ENCODE results near the gene OVCH1. TPM values are rescaled to one million over a fixed set of nuclear protein-coding genes. Genes with fewer than 3 reads are reported as not detected.

Gene OVCH1
- total and polyA plus RNA-seq, 9 of the 15 experiments (the other 6 are each of a cell fraction or from before 2014, with no cell fraction given): not detected

DNA sequence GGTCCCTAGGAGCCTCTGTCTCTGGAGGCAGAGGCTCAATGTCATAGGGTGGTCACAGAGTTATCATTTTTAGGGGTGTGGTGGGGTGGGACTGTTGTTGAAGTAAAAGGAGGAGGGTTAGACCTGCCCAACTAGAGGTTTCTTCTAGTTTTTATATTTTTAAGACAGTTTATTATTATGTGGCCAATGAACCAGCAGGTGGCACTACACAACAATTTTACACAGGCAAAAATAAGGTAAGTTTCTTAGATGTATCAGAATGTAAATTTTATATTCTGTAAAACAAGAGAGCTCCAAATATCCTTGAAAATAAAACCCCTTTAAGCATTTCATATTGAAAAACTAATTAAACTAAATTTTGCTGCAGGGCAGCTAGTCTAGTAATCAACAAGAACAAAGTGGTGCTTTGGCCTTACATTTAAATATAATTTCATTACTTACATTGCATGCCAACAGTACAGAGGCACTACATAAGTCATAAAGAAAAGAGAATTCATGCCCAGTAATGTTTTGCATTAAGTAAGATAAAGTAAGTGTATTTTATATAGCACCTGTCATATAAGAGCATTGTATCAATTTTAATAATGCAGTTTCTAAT is 22.2 kb upstream of the OVCH1 start:
- ChIA-PET CTCF (ENCODE audit: low intra/inter-chr PET ratio) (interaction anchor here (0.6 to 4.2 kb wide), 4 partner anchors 1287 to 1725 kb away, joined by 3 to 36 read pairs (median 6); no protein-coding TSS in a partner anchor), POLR2A (no interaction called here)
- Histone ChIP-seq H4K20me1 (replicated peaks; ENCODE audit: control insufficient read depth, insufficient read depth, low read length) (no peaks in the 10 kb centered on the region), H3K9ac (ENCODE audit: insufficient read depth in 1 of 2, low read depth in 2 of 2, low read length in 2 of 2) (no peak overlapping the region), H3K27ac (ENCODE audit: extremely low read depth, low read depth, low read length) (no peak overlapping the region), H3K4me3 (no peak overlapping the region), H3K36me3 (ENCODE audit: control insufficient read depth, insufficient read depth, low read length) (no peaks in the 10 kb centered on the region), H3K9me1 (ENCODE audit: control insufficient read depth, insufficient read depth, low read length) (no peaks in the 10 kb centered on the region), H3K4me2 (ENCODE audit: insufficient read depth, low read length) (no peak overlapping the region), H3K79me2 (ENCODE audit: control insufficient read depth, insufficient read depth, low read length) (no peaks in the 10 kb centered on the region), H3K9me3 (replicated peaks; ENCODE audit: control insufficient read depth, insufficient read depth, low read depth, low read length) (no peaks in the 10 kb centered on the region), H3K4me1 (replicated peaks in 1 of 2; ENCODE audit: control insufficient read depth in 2 of 2, insufficient read depth in 2 of 2, low read length in 2 of 2) (no peaks in the 10 kb centered on the region; a peak in 1 of 5 replicates), H3K27me3 (ENCODE audit: control insufficient read depth in 2 of 2, insufficient read depth in 2 of 2, low read length in 2 of 2) (peaks cover 0 to 4% of the 10 kb centered on the region in 2 experiments; a peak in 1 of 5 replicates), H2AFZ (ENCODE audit: low read depth, low read length) (no peak overlapping the region)
- intact Hi-C loops (cut with micrococcal nuclease) (loop anchor here (1.0 kb wide), 1 partner anchor 1288 kb away; no protein-coding TSS in a partner anchor), in situ Hi-C loops (cut with MboI) (loop anchor here (10.0 kb wide), 1 partner anchor 1285 kb away; no protein-coding TSS in a partner anchor)
- ATAC-seq: peak; percentile 44; the same call in 2 of the 3 replicates
- FAIRE-seq: peak; percentile 57
- no TSS peak for BruUV-seq (replicated peaks)
- DNase-seq (ENCODE audit: extremely low read depth in 1 of 4, low spot score in 3 of 4): peak; percentile 23 to 49 (median 26)
- TF ChIP-seq SMC3 (conservative IDR thresholded peaks at IDR 0.05; ENCODE audit: insufficient read depth, low read depth, low read length) (peak; percentile 54), RAD21 (CRISPR knock-in tag; conservative IDR thresholded peaks at IDR 0.05 in 1 of 2, IDR thresholded peaks at IDR 0.05 in 1 of 2) (peak; percentile 64 to 79), SMARCA5 (IDR thresholded peaks at IDR 0.05) (no peak), ZNF766 (CRISPR knock-in tag; conservative IDR thresholded peaks at IDR 0.05) (peak; percentile 98), SMAD3 (CRISPR knock-in tag; conservative IDR thresholded peaks at IDR 0.05) (no peak), PHF20 (IDR thresholded peaks at IDR 0.05; ENCODE audit: partially characterized antibody) (no peak), ATF7 (IDR thresholded peaks at IDR 0.05) (no peak), REST (IDR thresholded peaks at IDR 0.05; ENCODE audit: borderline replicate concordance) (peak; percentile 54; the same call in 1 of the 2 replicates), REST (CRISPR knock-in tag; IDR thresholded peaks at IDR 0.05; ENCODE audit: low read depth) (no peak)
- TF ChIP-seq, protein P1, sequence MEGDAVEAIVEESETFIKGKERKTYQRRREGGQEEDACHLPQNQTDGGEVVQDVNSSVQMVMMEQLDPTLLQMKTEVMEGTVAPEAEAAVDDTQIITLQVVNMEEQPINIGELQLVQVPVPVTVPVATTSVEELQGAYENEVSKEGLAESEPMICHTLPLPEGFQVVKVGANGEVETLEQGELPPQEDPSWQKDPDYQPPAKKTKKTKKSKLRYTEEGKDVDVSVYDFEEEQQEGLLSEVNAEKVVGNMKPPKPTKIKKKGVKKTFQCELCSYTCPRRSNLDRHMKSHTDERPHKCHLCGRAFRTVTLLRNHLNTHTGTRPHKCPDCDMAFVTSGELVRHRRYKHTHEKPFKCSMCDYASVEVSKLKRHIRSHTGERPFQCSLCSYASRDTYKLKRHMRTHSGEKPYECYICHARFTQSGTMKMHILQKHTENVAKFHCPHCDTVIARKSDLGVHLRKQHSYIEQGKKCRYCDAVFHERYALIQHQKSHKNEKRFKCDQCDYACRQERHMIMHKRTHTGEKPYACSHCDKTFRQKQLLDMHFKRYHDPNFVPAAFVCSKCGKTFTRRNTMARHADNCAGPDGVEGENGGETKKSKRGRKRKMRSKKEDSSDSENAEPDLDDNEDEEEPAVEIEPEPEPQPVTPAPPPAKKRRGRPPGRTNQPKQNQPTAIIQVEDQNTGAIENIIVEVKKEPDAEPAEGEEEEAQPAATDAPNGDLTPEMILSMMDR (IDR thresholded peaks at IDR 0.05 in 2 of 3, conservative IDR thresholded peaks at IDR 0.05 in 1 of 3; ENCODE audit: insufficient read depth in 2 of 3, low read depth in 1 of 3, low read length in 3 of 3): peak; percentile 26 to 73 (median 42); a peak in 3 of 6 replicates

Measured in K562 (cell line).